ENCODE measurements around the gene FGF4. TPM values are rescaled to one million over a fixed set of nuclear protein-coding genes. Genes with fewer than 3 reads are reported as not detected.

FGF4 gene
- not detected for total RNA-seq
- not detected for polyA plus RNA-seq
- long read RNA-seq, donor 1 = 0 reads
- long read RNA-seq, donor 2 = 0 reads
- long read RNA-seq, donor 3 = 0 reads

GRCh38 chr11:69775163-69775755, at the start of gene FGF4:
Gene FGF4 (minus strand): TSS chr11:69775341. CDS start chr11:69775084, 257 bp downstream.
- no peak within 1 kb of the TSS for H3K27ac ChIP-seq
- DNase-seq (no peak), ATAC-seq (no peak)
- H3K9me3 ChIP-seq = no peaks in the 10 kb centered on the region
- intact Hi-C loops (cut with DNase I) = no loop called here
- no peak for TF ChIP-seq CTCF (IDR thresholded peaks at IDR 0.05)
- H3K36me3 ChIP-seq = no peaks in the 10 kb centered on the region
- 2 to 4% methylated on average over 61 to 66 of the region's 66 CpGs for WGBS, 2 donors
- no peak within 1 kb of the TSS for H3K4me3 ChIP-seq
- H3K27me3 ChIP-seq = peaks cover 16 to 85% (median 75%) of the 10 kb centered on the region in 7 donors
- H3K4me1 ChIP-seq = peaks cover 0 to 3% (median 0%) of the 10 kb centered on the region in 9 donors

GRCh38 chr11:69823641-69824265, 48.6 kb upstream of the FGF4 start:
- Histone ChIP-seq H3K36me3 (no peaks in the 10 kb centered on the region), H3K27me3 (peaks cover 9 to 84% (median 65%) of the 10 kb centered on the region in 7 donors), H3K27ac (no peak overlapping the region), H3K4me3 (no peak overlapping the region), H3K9me3 (peaks cover 0 to 12% (median 0%) of the 10 kb centered on the region in 11 donors), H3K4me1 (no peaks in the 10 kb centered on the region)
- 51 to 58% methylated on average over 6 of the region's 6 CpGs for WGBS, 2 donors
- intact Hi-C loops (cut with DNase I) = no loop called here
- no peak for TF ChIP-seq CTCF (IDR thresholded peaks at IDR 0.05)
- ATAC-seq (no peak), DNase-seq (no peak)

GRCh38 chr11:69822676-69823494, 47.7 kb upstream of the FGF4 start:
- no peak for TF ChIP-seq CTCF (IDR thresholded peaks at IDR 0.05)
- H3K4me3 ChIP-seq = no peak overlapping the region
- H3K9me3 ChIP-seq = peaks cover 0 to 8% (median 0%) of the 10 kb centered on the region in 11 donors
- ATAC-seq (no peak), DNase-seq (no peak)
- intact Hi-C loops (cut with DNase I) = no loop called here
- peaks cover 17 to 93% (median 73%) of the 10 kb centered on the region in 7 donors for H3K27me3 ChIP-seq
- WGBS, 2 donors = 68 to 75% methylated on average over 15 of the region's 15 CpGs
- H3K27ac ChIP-seq = no peak overlapping the region
- H3K4me1 ChIP-seq = peaks cover 0 to 4% (median 2%) of the 10 kb centered on the region in 9 donors
- H3K36me3 ChIP-seq = no peaks in the 10 kb centered on the region

GRCh38 chr11:69821511-69822040, 46.4 kb upstream of the FGF4 start:
- Histone ChIP-seq H3K36me3 (no peaks in the 10 kb centered on the region), H3K9me3 (no peaks in the 10 kb centered on the region), H3K4me1 (peaks cover 0 to 12% (median 10%) of the 10 kb centered on the region in 9 donors), H3K4me3 (no peak overlapping the region), H3K27ac (no peak overlapping the region), H3K27me3 (peaks cover 26 to 97% (median 86%) of the 10 kb centered on the region in 7 donors)
- no peak for TF ChIP-seq CTCF (IDR thresholded peaks at IDR 0.05)
- no peak for ATAC-seq
- DNase-seq = no peak
- 75% methylated on average over 17 of the region's 17 CpGs for WGBS, 2 donors
- intact Hi-C loops (cut with DNase I) = no loop called here
